ENCODE results near the gene HMX3. TPM values are rescaled to one million over a fixed set of nuclear protein-coding genes. Genes with fewer than 3 reads are reported as not detected.

Gene HMX3
- total RNA-seq, 2 donors from 2014 or later, result not detected

GRCh38 chr10:123183724-123184123 is 48.0 kb downstream of the HMX3 start:
- ATAC-seq (no peak), DNase-seq (no peak)
- H3K9me3 ChIP-seq, result no peaks in the 10 kb centered on the region
- intact Hi-C loops (cut with DNase I), result no loop called here
- no peaks in the 10 kb centered on the region for H3K36me3 ChIP-seq (replicated peaks in 1 of 2; ENCODE audit: insufficient read depth in 1 of 2, low read depth in 2 of 2)
- H3K4me1 ChIP-seq, result no peaks in the 10 kb centered on the region
- no peaks in the 10 kb centered on the region for H3K27me3 ChIP-seq
- no peak for TF ChIP-seq CTCF (IDR thresholded peaks at IDR 0.05)
- no peak for TF ChIP-seq POLR2A (IDR thresholded peaks at IDR 0.05)
- H3K27ac ChIP-seq, result no peak overlapping the region
- 97 to 100% methylated on average over 2 of the region's 2 CpGs for WGBS, 2 donors
- H3K4me3 ChIP-seq, result no peak overlapping the region

GRCh38 chr10:123187781-123188180 is 52.0 kb downstream of the HMX3 start:
- no peaks in the 10 kb centered on the region for H3K36me3 ChIP-seq (replicated peaks in 1 of 2; ENCODE audit: insufficient read depth in 1 of 2, low read depth in 2 of 2)
- no peaks in the 10 kb centered on the region for H3K4me1 ChIP-seq
- no peak overlapping the region for H3K27ac ChIP-seq
- no peak for TF ChIP-seq CTCF (IDR thresholded peaks at IDR 0.05)
- no peak for TF ChIP-seq POLR2A (IDR thresholded peaks at IDR 0.05)
- H3K4me3 ChIP-seq, result no peak overlapping the region
- H3K9me3 ChIP-seq, result no peaks in the 10 kb centered on the region
- DNase-seq, result no peak
- WGBS, 2 donors, result 97 to 98% methylated on average over 5 of the region's 5 CpGs
- intact Hi-C loops (cut with DNase I), result no loop called here
- no peaks in the 10 kb centered on the region for H3K27me3 ChIP-seq
- ATAC-seq, result no peak

Other genes starting within 250 kb of the HMX3 start
- not detected for gene FAM24A, start 225.4 kb upstream of the HMX3 start, total RNA-seq
- 1 to 10 TPM; 1.6 to 4.7 TPM for gene C10orf88, start 181.7 kb upstream of the HMX3 start, total RNA-seq
- gene PSTK, start 155.6 kb upstream of the HMX3 start, total RNA-seq, result 1 to 10 TPM; 1.6 to 1.8 TPM
- 10 to 100 TPM in 1 of 2 donors, 1 to 10 TPM in 1; 3.6 to 10.4 TPM for gene IKZF5, start 127.2 kb upstream of the HMX3 start, total RNA-seq
- gene ACADSB, start 127.0 kb upstream of the HMX3 start, total RNA-seq, result 10 to 100 TPM; 13.8 to 21.8 TPM
- gene HMX2, start 12.2 kb downstream of the HMX3 start, total RNA-seq, result not detected
- 10 to 100 TPM; 39.4 to 51.1 TPM for gene BUB3, start 18.4 kb downstream of the HMX3 start, total RNA-seq